Fibroblast of skin of left biceps (primary cell): ENCODE results near the gene MVK.

Experiments
- DNase-seq, 2 experiments: peaks; one replicate each; pipeline ENCODE4 v3.0.0-alpha.2; 2013; ENCODE audit warnings: low read depth in 2 of 2

The MVK gene

GRCh38 chr12:109608793-109609192 lies 35.2 kb downstream of the MVK start:
- DNase-seq: no peak

GRCh38 chr12:109609342-109609741 lies 35.7 kb downstream of the MVK start:
- no peak for DNase-seq

- DNase-seq: no peak
Measured at GRCh38 chr12:109610523-109610922, 36.9 kb downstream of the MVK start.

GRCh38 chr12:109611223-109611622 lies 37.6 kb downstream of the MVK start:
- DNase-seq: no peak

GRCh38 chr12:109612003-109612402 lies 38.4 kb downstream of the MVK start:
- no peak for DNase-seq

- no peak for DNase-seq
Measured at GRCh38 chr12:109612975-109613502, 39.4 kb downstream of the MVK start.

- no peak for DNase-seq
Measured at GRCh38 chr12:109613649-109614455, 40.3 kb downstream of the MVK start.

GRCh38 chr12:109615556-109616229 lies 42.1 kb downstream of the MVK start:
- no peak for DNase-seq

- no peak for DNase-seq
Measured at GRCh38 chr12:109617491-109617890, 43.9 kb downstream of the MVK start.

- DNase-seq: no peak
Measured at GRCh38 chr12:109618082-109618481, 44.5 kb downstream of the MVK start.

GRCh38 chr12:109619002-109619604 lies 45.5 kb downstream of the MVK start:
- no peak for DNase-seq

- peak; percentile 28 to 37 for DNase-seq
Measured at GRCh38 chr12:109621211-109621694, 47.7 kb downstream of the MVK start.

- no peak for DNase-seq
Measured at GRCh38 chr12:109621901-109622364, 48.3 kb downstream of the MVK start.

GRCh38 chr12:109624467-109624866 lies 50.9 kb downstream of the MVK start:
- no peak for DNase-seq

GRCh38 chr12:109625131-109625559 lies 51.6 kb downstream of the MVK start:
- DNase-seq: no peak

GRCh38 chr12:109625749-109626377 lies 52.3 kb downstream of the MVK start:
- DNase-seq: no peak

GRCh38 chr12:109626378-109627115 lies 53.0 kb downstream of the MVK start:
- no peak for DNase-seq

- no peak for DNase-seq
Measured at GRCh38 chr12:109627633-109628032, 54.0 kb downstream of the MVK start.

- DNase-seq: no peak
Measured at GRCh38 chr12:109630107-109630506, 56.5 kb downstream of the MVK start.

- no peak for DNase-seq
Measured at GRCh38 chr12:109630815-109631214, 57.2 kb downstream of the MVK start.

GRCh38 chr12:109631302-109631701 lies 57.7 kb downstream of the MVK start:
- DNase-seq: no peak
